HG03045 (cell line): ENCODE measurements around the gene NTSR1.

Experiments used
- ATAC-seq: cut with Tn5 transposase; IDR thresholded peaks from one replicate; pipeline ENCODE4 v1.9.1; 2021; ENCODE audit warnings: mild to moderate bottlenecking, moderate library complexity; ENCODE audit not compliant: unreplicated experiment

Gene NTSR1

GRCh38 chr20:62797671-62798532 lies 89.3 kb downstream of the NTSR1 start:
- no peak for ATAC-seq

GRCh38 chr20:62799036-62799435 lies 90.4 kb downstream of the NTSR1 start:
- ATAC-seq: no peak

GRCh38 chr20:62799459-62799858 lies 90.8 kb downstream of the NTSR1 start:
- no peak for ATAC-seq

- ATAC-seq: no peak
Observed at GRCh38 chr20:62799873-62800272, 91.2 kb downstream of the NTSR1 start.

- no peak for ATAC-seq
Observed at GRCh38 chr20:62800314-62801259, 92.0 kb downstream of the NTSR1 start.

- ATAC-seq: no peak
Observed at GRCh38 chr20:62801284-62802010, 92.8 kb downstream of the NTSR1 start.

GRCh38 chr20:62802026-62802712 lies 93.5 kb downstream of the NTSR1 start:
- ATAC-seq: no peak

GRCh38 chr20:62804021-62804626 lies 95.5 kb downstream of the NTSR1 start:
- ATAC-seq: peak; percentile 6

- peak; percentile 46 for ATAC-seq
Observed at GRCh38 chr20:62804627-62805154, 96.1 kb downstream of the NTSR1 start, which contains the start of gene OGFR. Gene OGFR (plus strand): TSS chr20:62804835. CDS start chr20:62804860, 25 bp downstream.

GRCh38 chr20:62805155-62805710 lies 96.6 kb downstream of the NTSR1 start:
- peak; percentile 27 for ATAC-seq

- no peak for ATAC-seq
Observed at GRCh38 chr20:62805711-62806382, 97.2 kb downstream of the NTSR1 start.

- ATAC-seq: no peak
Observed at GRCh38 chr20:62806383-62807050, 97.9 kb downstream of the NTSR1 start.

- no peak for ATAC-seq
Observed at GRCh38 chr20:62807444-62808210, 99.0 kb downstream of the NTSR1 start.

GRCh38 chr20:62808211-62808865 lies 99.7 kb downstream of the NTSR1 start:
- ATAC-seq: no peak

- no peak for ATAC-seq
Observed at GRCh38 chr20:62809530-62810428, 101.1 kb downstream of the NTSR1 start.

- no peak for ATAC-seq
Observed at GRCh38 chr20:62811320-62811719, 102.7 kb downstream of the NTSR1 start.
